GM23338 (cell line): ENCODE data around the gene TRMT6. TPM values are rescaled to one million over a fixed set of nuclear protein-coding genes. Genes with fewer than 3 reads are reported as not detected.

Experiments
- ATAC-seq: fragments of 200-7000 bp; cut with Tn5 transposase; 3 replicates; pipeline ENCODE4 v1.9.1; 2020
- DNase-seq: peaks from one replicate; pipeline ENCODE4 v3.0.0-alpha.2; 2015; ENCODE audit warnings: low spot score
- H2AFZ ChIP-seq: fragments of 200-600 bp; sonication (generic); 2 replicates; pipeline ENCODE4 v1.8.0; 2016; ENCODE audit warnings: antibody characterized with exemption, mild to moderate bottlenecking, moderate library complexity
- H3F3A ChIP-seq: fragments of 200-600 bp; sonication (generic); replicated peaks from 2 replicates; pipeline ENCODE4 v1.8.0; 2017; ENCODE audit warnings: antibody characterized with exemption, mixed run types, low read depth
- H3K27ac ChIP-seq: fragments of 200-600 bp; sonication (generic); 2 replicates; pipeline ENCODE4 v1.6.1; 2016; ENCODE audit warnings: low read depth
- H3K27me3 ChIP-seq: fragments of 200-600 bp; sonication (generic); 2 replicates; pipeline ENCODE4 v1.8.0; 2016; ENCODE audit warnings: mild to moderate bottlenecking, mixed run types, moderate library complexity; ENCODE audit not compliant: insufficient read depth
- H3K36me3 ChIP-seq: fragments of 200-600 bp; sonication (generic); 2 replicates; pipeline ENCODE4 v1.8.0; 2016; ENCODE audit warnings: mild to moderate bottlenecking; ENCODE audit not compliant: insufficient read depth
- H3K4me1 ChIP-seq: fragments of 200-600 bp; sonication (generic); 2 replicates; pipeline ENCODE4 v1.8.0; 2016; ENCODE audit warnings: mild to moderate bottlenecking, moderate library complexity; ENCODE audit not compliant: insufficient read depth
- H3K4me2 ChIP-seq: fragments of 200-600 bp; sonication (generic); 2 replicates; pipeline ENCODE4 v1.7.1; 2017; ENCODE audit warnings: mixed run types
- H3K4me3 ChIP-seq: fragments of 200-600 bp; sonication (generic); 2 replicates; pipeline ENCODE4 v1.6.1; 2016; ENCODE audit warnings: mixed run types
- H3K79me2 ChIP-seq: fragments of 200-600 bp; sonication (generic); replicated peaks from 2 replicates; pipeline ENCODE4 v1.8.0; 2017; ENCODE audit warnings: mild to moderate bottlenecking; ENCODE audit not compliant: insufficient read depth
- H3K9me2 ChIP-seq: fragments of 200-600 bp; sonication (generic); 2 replicates; pipeline ENCODE4 v1.8.0; 2017; ENCODE audit not compliant: insufficient read depth
- H4K20me1 ChIP-seq: fragments of 200-600 bp; sonication (generic); replicated peaks from 2 replicates; pipeline ENCODE4 v1.8.0; 2017; ENCODE audit warnings: mild to moderate bottlenecking; ENCODE audit not compliant: insufficient read depth
- H3K27ac Mint-ChIP-seq: 2 replicates; pipeline ENCODE4 v1.8.0; 2020; ENCODE audit warnings: inconsistent platforms, mild to moderate bottlenecking, moderate library complexity, mixed read lengths
- H3K27me3 Mint-ChIP-seq: 3 replicates; pipeline ENCODE4 v1.8.0; 2022; ENCODE audit warnings: low read depth, mild to moderate bottlenecking, moderate library complexity, mixed read lengths, inconsistent platforms; ENCODE audit not compliant: insufficient read depth, poor library complexity
- H3K36me3 Mint-ChIP-seq: 3 replicates; pipeline ENCODE4 v1.8.0; 2021; ENCODE audit warnings: low read depth, mild to moderate bottlenecking, inconsistent platforms, moderate library complexity, mixed read lengths
- H3K4me1 Mint-ChIP-seq: 3 replicates; pipeline ENCODE4 v1.8.0; 2020; ENCODE audit warnings: mild to moderate bottlenecking, inconsistent platforms, mixed read lengths
- H3K4me3 Mint-ChIP-seq: 3 replicates; pipeline ENCODE4 v1.8.0; 2021; ENCODE audit warnings: moderate library complexity, mild to moderate bottlenecking, inconsistent platforms, mixed read lengths
- H3K9me3 Mint-ChIP-seq: 3 replicates; pipeline ENCODE4 v1.8.0; 2020; ENCODE audit warnings: moderate library complexity, mild to moderate bottlenecking, inconsistent platforms, mixed read lengths
- CREB1 ChIP-seq: fragments of 250-450 bp; sonication (Bioruptor Pico); IDR thresholded peaks from 2 replicates; pipeline ENCODE4 v1.5.0; 2020; ENCODE audit warnings: low read depth, mild to moderate bottlenecking, moderate library complexity
- ETS1 ChIP-seq: IDR thresholded peaks from 2 replicates; pipeline ENCODE4 v1.6.1; 2016; ENCODE audit warnings: antibody characterized with exemption
- EZH2 ChIP-seq: fragments of 200-600 bp; sonication (generic); IDR thresholded peaks from one replicate; pipeline ENCODE4 v1.8.0; 2017; ENCODE audit warnings: antibody characterized with exemption, mild to moderate bottlenecking, low read depth; ENCODE audit not compliant: unreplicated experiment
- EZH2phosphoT487 ChIP-seq: fragments of 200-600 bp; sonication (generic); IDR thresholded peaks from one replicate; pipeline ENCODE4 v1.8.1; 2018; ENCODE audit warnings: antibody characterized with exemption; ENCODE audit not compliant: unreplicated experiment
- JUNB ChIP-seq: IDR thresholded peaks from one replicate; pipeline ENCODE4 v1.6.1; 2016; ENCODE audit warnings: antibody characterized with exemption; ENCODE audit not compliant: unreplicated experiment
- NANOG ChIP-seq: IDR thresholded peaks from 2 replicates; pipeline ENCODE4 v1.6.1; 2016; ENCODE audit warnings: antibody characterized with exemption, borderline replicate concordance
- REST ChIP-seq: IDR thresholded peaks from one replicate; pipeline ENCODE4 v1.6.1; 2018; ENCODE audit warnings: antibody characterized with exemption; ENCODE audit not compliant: unreplicated experiment
- STAT1 ChIP-seq: IDR thresholded peaks from one replicate; pipeline ENCODE4 v1.6.1; 2016; ENCODE audit warnings: antibody characterized with exemption; ENCODE audit not compliant: unreplicated experiment
- polyA plus RNA-seq: library from polyadenylated mRNA; unstranded; fragments of >200 nt; fragmentation: Nextera tagmentation; extraction: Ambion mirVana; gene quantifications from 2 replicates; pipeline ENCODE4 v1.2.1, GENCODE V29; 2016
- total RNA-seq: library from RNA; depleted of rRNA; stranded (reverse); fragments of >200 nt; shearing (Covaris generic); gene quantifications from 2 replicates; pipeline ENCODE4 v1.2.3, GENCODE V29; 2014
- TF ChIP-seq, protein P1 (sequence below), 2 experiments: fragments of 200-600 bp in 1 of 2; sonication (generic) in 1 of 2; conservative IDR thresholded peaks; 2 replicates each; pipeline versions ENCODE4 v1.5.1 to v1.6.1; 2016 to 2017; ENCODE audit warnings: antibody characterized with exemption in 2 of 2, low read depth in 2 of 2, mild to moderate bottlenecking in 2 of 2, moderate library complexity in 1 of 2

The TRMT6 gene
- total and polyA plus RNA-seq, 2 experiments from 2014 or later = 15.5 to 26.3 TPM

DNA sequence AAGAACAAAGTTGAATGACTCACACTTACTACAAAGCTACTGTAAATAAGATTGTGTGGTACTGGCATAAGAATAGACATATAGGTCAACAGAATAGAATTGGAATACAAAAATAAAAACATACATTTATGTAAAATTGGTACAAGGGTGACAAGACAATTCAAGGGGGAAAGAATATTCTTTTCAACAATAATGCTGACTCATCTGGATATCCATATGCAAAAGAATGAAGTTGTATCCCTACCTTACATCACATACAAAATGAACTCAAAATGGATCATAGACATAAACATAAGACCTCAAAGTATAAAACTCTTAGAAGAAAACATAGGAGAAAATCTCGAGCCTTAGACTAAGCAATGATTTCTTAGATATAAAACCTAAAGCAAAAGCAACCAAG is 50.9 kb downstream of the TRMT6 start:
- H3K27me3 Mint-ChIP-seq = peaks cover 4% of the 10 kb centered on the region
- no peak for DNase-seq
- no peaks in the 10 kb centered on the region for H3K4me1 Mint-ChIP-seq
- H3K27ac ChIP-seq = no peak overlapping the region
- no peak for ATAC-seq
- no peaks in the 10 kb centered on the region for H3K36me3 Mint-ChIP-seq
- no peaks in the 10 kb centered on the region for H3K79me2 ChIP-seq
- H3K9me2 ChIP-seq = no peaks in the 10 kb centered on the region
- no peaks in the 10 kb centered on the region for H3K27me3 ChIP-seq
- H3K4me3 ChIP-seq = no peak overlapping the region
- no peak overlapping the region for H3K27ac Mint-ChIP-seq
- no peaks in the 10 kb centered on the region for H3K9me3 Mint-ChIP-seq
- no peaks in the 10 kb centered on the region for H3F3A ChIP-seq
- H3K4me1 ChIP-seq = no peaks in the 10 kb centered on the region
- no peaks in the 10 kb centered on the region for H3K36me3 ChIP-seq
- H4K20me1 ChIP-seq = no peaks in the 10 kb centered on the region
- no peak overlapping the region for H3K4me2 ChIP-seq
- no peak overlapping the region for H3K4me3 Mint-ChIP-seq
- TF ChIP-seq NANOG (no peak), CREB1 (no peak), EZH2 (no peak), REST (no peak), JUNB (no peak)
- TF ChIP-seq, protein P1, sequence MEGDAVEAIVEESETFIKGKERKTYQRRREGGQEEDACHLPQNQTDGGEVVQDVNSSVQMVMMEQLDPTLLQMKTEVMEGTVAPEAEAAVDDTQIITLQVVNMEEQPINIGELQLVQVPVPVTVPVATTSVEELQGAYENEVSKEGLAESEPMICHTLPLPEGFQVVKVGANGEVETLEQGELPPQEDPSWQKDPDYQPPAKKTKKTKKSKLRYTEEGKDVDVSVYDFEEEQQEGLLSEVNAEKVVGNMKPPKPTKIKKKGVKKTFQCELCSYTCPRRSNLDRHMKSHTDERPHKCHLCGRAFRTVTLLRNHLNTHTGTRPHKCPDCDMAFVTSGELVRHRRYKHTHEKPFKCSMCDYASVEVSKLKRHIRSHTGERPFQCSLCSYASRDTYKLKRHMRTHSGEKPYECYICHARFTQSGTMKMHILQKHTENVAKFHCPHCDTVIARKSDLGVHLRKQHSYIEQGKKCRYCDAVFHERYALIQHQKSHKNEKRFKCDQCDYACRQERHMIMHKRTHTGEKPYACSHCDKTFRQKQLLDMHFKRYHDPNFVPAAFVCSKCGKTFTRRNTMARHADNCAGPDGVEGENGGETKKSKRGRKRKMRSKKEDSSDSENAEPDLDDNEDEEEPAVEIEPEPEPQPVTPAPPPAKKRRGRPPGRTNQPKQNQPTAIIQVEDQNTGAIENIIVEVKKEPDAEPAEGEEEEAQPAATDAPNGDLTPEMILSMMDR (conservative IDR thresholded peaks at IDR 0.05; ENCODE audit: low read depth in 2 of 2) = no peak
- no peak overlapping the region for H2AFZ ChIP-seq

- Mint-ChIP-seq H3K4me3 (no peak overlapping the region), H3K4me1 (no peaks in the 10 kb centered on the region), H3K27me3 (peaks cover 4% of the 10 kb centered on the region), H3K27ac (no peak overlapping the region), H3K36me3 (no peaks in the 10 kb centered on the region), H3K9me3 (no peaks in the 10 kb centered on the region)
- no peak overlapping the region for H2AFZ ChIP-seq
- no peaks in the 10 kb centered on the region for H3K79me2 ChIP-seq
- H3K27me3 ChIP-seq = no peaks in the 10 kb centered on the region
- H3K27ac ChIP-seq = no peak overlapping the region
- no peak overlapping the region for H3K4me2 ChIP-seq
- no peaks in the 10 kb centered on the region for H4K20me1 ChIP-seq
- TF ChIP-seq NANOG (no peak), STAT1 (no peak), EZH2phosphoT487 (no peak), ETS1 (no peak)
- H3K4me3 ChIP-seq = no peak overlapping the region
- no peaks in the 10 kb centered on the region for H3K9me2 ChIP-seq
- DNase-seq = no peak
- ATAC-seq = no peak
- no peaks in the 10 kb centered on the region for H3F3A ChIP-seq
- H3K4me1 ChIP-seq = no peaks in the 10 kb centered on the region
- H3K36me3 ChIP-seq = no peaks in the 10 kb centered on the region
Measured at GRCh38 chr20:5895626-5896025, 54.7 kb downstream of the TRMT6 start.
